Fibroblast of villous mesenchyme (primary cell): ENCODE results near the gene UNC13B. TPM values are rescaled to one million over a fixed set of nuclear protein-coding genes. Genes with fewer than 3 reads are reported as not detected.

ENCODE experiments used
- DNase-seq: peaks from one replicate; pipeline ENCODE4 v3.0.0-alpha.2; 2010; ENCODE audit warnings: low read depth
- H3K4me3 ChIP-seq: 2 replicates; pipeline ENCODE4 v1.5.1; 2011; ENCODE audit warnings: low read depth, mild to moderate bottlenecking, low read length
- total RNA-seq: library from RNA; depleted of rRNA; stranded (reverse); fragments of >200 nt; gene quantifications from 2 replicates; pipeline ENCODE4 v1.2.3, GENCODE V29; 2012
- TF ChIP-seq, protein P1 (sequence below): IDR thresholded peaks from 2 replicates; pipeline ENCODE4 v1.5.1; 2012; ENCODE audit warnings: low read depth, mild to moderate bottlenecking, low read length; ENCODE audit not compliant: insufficient read depth

The UNC13B gene
- total RNA-seq, 1 donor = 23.7 TPM

DNA sequence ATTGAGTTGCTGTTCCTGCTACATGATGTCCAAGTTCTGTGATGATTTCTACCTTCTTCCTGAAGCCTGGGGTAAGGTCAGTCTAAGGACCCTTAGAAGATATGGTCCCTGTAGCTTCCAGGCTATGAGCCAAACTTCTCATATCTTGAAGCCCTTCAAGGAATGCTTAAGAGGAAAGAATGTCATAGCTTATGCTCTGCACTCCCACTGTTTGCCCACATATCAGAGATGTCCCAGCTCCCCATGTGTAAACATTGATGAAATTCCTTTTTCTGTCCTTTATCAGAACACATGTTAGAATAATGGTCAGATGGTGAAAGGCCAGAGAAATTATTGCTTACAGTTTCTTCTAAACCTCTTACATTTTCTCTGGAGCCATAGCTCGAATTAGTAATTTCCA is 286.7 kb downstream of the UNC13B start:
- no peak overlapping the region for H3K4me3 ChIP-seq
- TF ChIP-seq, protein P1, sequence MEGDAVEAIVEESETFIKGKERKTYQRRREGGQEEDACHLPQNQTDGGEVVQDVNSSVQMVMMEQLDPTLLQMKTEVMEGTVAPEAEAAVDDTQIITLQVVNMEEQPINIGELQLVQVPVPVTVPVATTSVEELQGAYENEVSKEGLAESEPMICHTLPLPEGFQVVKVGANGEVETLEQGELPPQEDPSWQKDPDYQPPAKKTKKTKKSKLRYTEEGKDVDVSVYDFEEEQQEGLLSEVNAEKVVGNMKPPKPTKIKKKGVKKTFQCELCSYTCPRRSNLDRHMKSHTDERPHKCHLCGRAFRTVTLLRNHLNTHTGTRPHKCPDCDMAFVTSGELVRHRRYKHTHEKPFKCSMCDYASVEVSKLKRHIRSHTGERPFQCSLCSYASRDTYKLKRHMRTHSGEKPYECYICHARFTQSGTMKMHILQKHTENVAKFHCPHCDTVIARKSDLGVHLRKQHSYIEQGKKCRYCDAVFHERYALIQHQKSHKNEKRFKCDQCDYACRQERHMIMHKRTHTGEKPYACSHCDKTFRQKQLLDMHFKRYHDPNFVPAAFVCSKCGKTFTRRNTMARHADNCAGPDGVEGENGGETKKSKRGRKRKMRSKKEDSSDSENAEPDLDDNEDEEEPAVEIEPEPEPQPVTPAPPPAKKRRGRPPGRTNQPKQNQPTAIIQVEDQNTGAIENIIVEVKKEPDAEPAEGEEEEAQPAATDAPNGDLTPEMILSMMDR = no peak
- no peak for DNase-seq

DNA sequence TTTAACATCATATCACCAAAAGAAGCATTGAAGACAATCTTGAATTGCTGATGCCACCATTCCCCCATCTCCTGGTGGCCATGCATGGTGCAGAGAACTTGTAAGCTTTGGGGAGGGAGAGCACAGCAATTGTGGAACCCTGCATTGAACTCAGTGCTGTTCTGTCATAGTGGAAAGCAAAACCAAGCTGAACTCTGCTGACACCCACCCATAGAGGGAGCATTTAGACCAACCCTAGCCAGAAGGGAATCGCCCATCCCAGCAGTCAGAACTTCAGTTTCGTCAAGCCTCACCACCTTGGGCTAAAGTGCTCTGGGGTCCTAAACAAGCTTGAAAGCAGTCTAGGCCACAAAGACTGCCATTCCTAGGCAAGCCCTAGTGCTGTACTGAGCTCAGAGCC is 290.7 kb downstream of the UNC13B start:
- TF ChIP-seq, protein P1 = peak; percentile 53
- no peak overlapping the region for H3K4me3 ChIP-seq
- peak; percentile 17 for DNase-seq

DNA sequence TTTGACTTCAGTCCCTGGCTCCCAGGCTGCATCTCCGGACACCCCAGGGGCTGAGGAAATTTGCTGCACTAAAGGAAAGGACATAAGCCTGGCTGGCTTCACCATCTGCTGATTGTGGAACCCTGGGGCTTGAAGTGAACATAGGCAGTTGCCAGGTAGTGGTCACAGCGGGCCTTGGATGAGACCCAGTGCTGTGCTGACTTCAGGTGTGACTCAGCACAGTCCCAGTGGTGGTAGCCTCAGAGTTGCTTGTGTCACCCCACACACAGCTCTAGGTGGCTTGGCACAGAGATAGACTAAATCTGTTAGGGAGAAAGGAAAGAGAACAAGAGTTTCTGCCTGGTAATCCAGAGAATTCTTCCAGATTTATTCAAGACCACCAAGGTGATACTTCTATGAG is 292.0 kb downstream of the UNC13B start:
- TF ChIP-seq, protein P1 = no peak
- DNase-seq = no peak
- no peak overlapping the region for H3K4me3 ChIP-seq

Other genes with a start within 250 kb of the UNC13B start
- not detected in 2 replicates for gene PHF24, start 203.7 kb upstream of the UNC13B start, total RNA-seq
- 16.1 and 18.1 TPM in 2 replicates for gene DNAJB5, start 172.3 kb upstream of the UNC13B start, total RNA-seq
- gene VCP, start 89.4 kb upstream of the UNC13B start, total RNA-seq = 351 and 386 TPM in 2 replicates
- gene FANCG, start 82.1 kb upstream of the UNC13B start, total RNA-seq = 22.5 and 23.7 TPM in 2 replicates
- gene PIGO, start 65.4 kb upstream of the UNC13B start, total RNA-seq = 13.5 and 14.7 TPM in 2 replicates
- gene STOML2, start 58.9 kb upstream of the UNC13B start, total RNA-seq = 169 and 193 TPM in 2 replicates
- 21.2 and 21.3 TPM in 2 replicates for gene ATOSB, start 46.1 kb upstream of the UNC13B start, total RNA-seq